Measurements from ENCODE around the gene NDUFA11. TPM values are rescaled to one million over a fixed set of nuclear protein-coding genes. Genes with fewer than 3 reads are reported as not detected.

NDUFA11 gene
- total RNA-seq, 1 experiment from 2014 or later: 245 TPM

DNA sequence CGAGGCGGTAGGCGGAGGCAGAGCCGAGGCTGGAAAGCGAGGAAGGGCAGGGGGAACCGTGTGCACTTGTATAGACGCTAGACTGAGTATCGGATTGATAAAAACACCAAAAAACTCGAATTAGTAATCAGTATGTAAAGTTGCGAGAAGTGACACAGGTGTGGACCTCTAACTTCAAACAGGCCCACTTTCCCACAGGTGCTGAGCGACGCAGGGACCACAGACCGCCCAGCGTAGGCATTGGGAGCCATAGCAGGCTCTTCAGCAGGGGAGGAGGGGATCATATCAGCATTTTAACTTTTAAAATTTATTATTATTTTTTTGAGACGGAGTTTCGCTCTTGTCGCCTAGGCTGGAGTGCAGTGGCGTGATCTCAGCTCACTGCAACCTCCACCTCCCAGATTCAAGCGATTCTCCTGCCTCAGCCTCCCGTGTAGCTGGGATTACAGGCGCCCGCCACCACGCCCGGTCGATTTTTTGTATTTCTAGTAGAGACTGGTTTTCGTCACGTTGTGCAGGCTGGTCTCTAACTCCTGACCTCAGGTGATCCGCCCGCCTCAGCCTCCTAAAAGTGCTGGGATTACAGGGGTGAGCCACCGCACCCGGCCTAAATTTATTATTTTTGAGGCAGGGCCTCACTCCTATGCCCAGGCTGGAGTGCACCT, 1.7 kb upstream of the NDUFA11 start:
- H3K27ac ChIP-seq: no peak overlapping the region; the same call in 1 of the 2 replicates
- peak overlapping the region; percentile 74 for H3K4me3 ChIP-seq

DNA sequence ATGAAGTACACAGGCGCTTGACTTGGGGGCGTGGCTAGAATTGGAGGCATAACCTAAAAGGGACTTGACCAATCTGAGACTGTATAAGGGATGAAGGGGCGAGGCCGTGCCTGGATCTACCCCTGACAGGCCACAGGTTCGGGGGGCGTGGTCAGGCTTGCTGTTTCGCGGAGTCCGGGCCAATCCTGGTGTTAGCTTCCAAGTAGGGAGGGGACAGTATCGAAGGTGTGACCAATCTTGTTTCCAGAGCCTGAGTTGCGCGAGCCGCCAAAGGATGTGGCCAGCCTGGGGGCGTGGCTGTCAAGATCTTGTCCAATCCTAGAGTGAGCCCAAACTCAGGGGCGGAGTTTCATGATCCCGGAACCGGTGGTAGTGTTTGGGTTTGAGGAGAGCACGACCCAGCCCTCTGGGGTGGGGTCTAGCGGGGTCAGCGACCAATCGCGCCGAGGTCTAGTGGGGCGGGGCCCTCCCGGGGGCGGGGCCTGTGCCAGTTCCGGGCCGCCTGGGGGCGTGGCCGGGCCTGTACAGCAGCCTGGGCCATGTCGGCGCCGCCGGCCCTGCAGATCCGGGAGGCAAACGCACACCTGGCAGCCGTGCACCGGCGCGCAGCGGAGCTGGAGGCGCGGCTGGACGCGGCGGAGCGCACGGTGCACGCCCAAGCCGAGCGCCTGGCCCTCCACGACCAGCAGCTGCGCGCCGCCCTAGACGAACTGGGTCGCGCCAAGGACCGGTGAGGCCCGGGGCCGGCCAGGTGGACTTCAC, 943 bp upstream of the NDUFA11 start, which contains the start of gene VMAC:
TSS of gene VMAC (plus strand) at position 521 of the 762 bp plus-strand sequence. CDS start at position 540, 19 bp downstream.
- DNase-seq: peak; percentile 100
- Histone ChIP-seq H3K4me3 (peak within 1 kb of the TSS; percentile 74), H3K27me3 (no peaks in the 10 kb centered on the region), H3K9me3 (replicated peaks) (no peaks in the 10 kb centered on the region), H3K4me1 (peaks cover 12% of the 10 kb centered on the region), H3K27ac (peak within 1 kb of the TSS; percentile 89), H3K36me3 (no peaks in the 10 kb centered on the region)

More for the DNA sequence above, 1.7 kb upstream of the NDUFA11 start:
- DNase-seq: no peak
- H3K36me3 ChIP-seq: no peaks in the 10 kb centered on the region
- H3K27me3 ChIP-seq: no peaks in the 10 kb centered on the region
- no peaks in the 10 kb centered on the region for H3K9me3 ChIP-seq (replicated peaks)
- peaks cover 17% of the 10 kb centered on the region for H3K4me1 ChIP-seq

DNA sequence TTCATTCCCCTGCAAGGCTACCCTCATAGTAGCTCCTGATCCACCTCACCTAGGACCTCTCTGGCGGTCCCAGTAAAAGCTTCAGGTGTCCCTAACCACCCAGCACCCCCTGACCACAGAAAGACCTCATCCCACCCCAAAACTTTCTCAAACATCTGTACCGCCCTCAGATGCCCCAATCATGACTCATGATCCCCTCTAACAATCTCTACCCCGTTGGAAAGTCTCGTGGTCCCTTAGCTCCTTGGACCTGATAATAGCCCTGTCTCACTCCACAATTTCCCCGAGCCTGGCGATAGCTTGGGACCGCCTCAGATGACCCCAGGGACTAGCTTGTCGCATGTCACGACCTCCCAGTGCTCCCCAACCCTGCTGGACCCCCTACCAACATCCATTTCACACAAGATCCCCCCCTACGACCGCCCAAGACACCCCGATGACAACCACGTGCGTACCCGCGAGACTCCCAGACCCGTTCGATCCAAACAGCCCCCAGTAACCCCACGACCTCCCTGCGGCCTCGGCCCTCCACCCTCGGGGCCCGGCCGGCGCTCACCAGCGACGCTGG, 450 bp downstream of the NDUFA11 start:
- DNase-seq: peak; percentile 21 to 42
- peaks cover 5% of the 10 kb centered on the region; the same call in 1 of the 2 replicates for H3K4me1 ChIP-seq
- no peaks in the 10 kb centered on the region for H3K36me3 ChIP-seq
- no peaks in the 10 kb centered on the region for H3K27me3 ChIP-seq
- peak overlapping the region; percentile 89 for H3K27ac ChIP-seq
- peak overlapping the region; percentile 74 for H3K4me3 ChIP-seq
- H3K9me3 ChIP-seq (replicated peaks): no peaks in the 10 kb centered on the region

DNA sequence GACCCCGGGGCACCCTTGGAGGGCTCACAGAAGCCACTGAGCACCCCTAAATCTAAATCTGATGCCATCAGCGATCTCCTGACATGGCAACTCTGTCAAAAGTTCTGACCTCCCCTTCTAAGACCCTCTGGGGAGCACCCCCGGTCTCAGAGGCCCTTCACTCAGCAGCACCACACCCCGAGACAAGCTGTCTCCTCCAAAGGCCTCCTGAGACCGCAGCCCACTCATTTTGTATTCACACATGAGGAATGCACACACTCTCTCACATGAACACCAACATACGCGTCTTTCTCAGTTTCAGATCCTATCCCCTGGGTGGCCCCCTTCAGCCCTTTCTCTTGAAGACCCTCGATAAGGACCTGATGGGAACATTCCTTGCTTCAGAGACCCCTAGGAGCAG, 2.6 kb downstream of the NDUFA11 start:
- Histone ChIP-seq H3K9me3 (replicated peaks) (no peaks in the 10 kb centered on the region), H3K27ac (no peak overlapping the region), H3K27me3 (no peaks in the 10 kb centered on the region), H3K36me3 (peaks cover 7% of the 10 kb centered on the region; the same call in 1 of the 2 replicates), H3K4me1 (peaks cover 5% of the 10 kb centered on the region; the same call in 1 of the 2 replicates), H3K4me3 (no peak overlapping the region)
- DNase-seq: no peak

- Histone ChIP-seq H3K36me3 (peaks cover 11% of the 10 kb centered on the region), H3K9me3 (replicated peaks) (no peaks in the 10 kb centered on the region), H3K27me3 (no peaks in the 10 kb centered on the region), H3K4me3 (no peak overlapping the region), H3K4me1 (peaks cover 3% of the 10 kb centered on the region), H3K27ac (no peak overlapping the region)
- no peak for DNase-seq
Measured at GRCh38 chr19:5899728-5900526, 3.7 kb downstream of the NDUFA11 start.

- Histone ChIP-seq H3K27ac (no peak overlapping the region), H3K4me1 (peaks cover 25% of the 10 kb centered on the region), H3K4me3 (no peak overlapping the region), H3K9me3 (replicated peaks) (no peaks in the 10 kb centered on the region), H3K27me3 (no peaks in the 10 kb centered on the region), H3K36me3 (peaks cover 11% of the 10 kb centered on the region)
- no peak for DNase-seq
Measured at GRCh38 chr19:5897189-5897969, 6.2 kb downstream of the NDUFA11 start.

DNA sequence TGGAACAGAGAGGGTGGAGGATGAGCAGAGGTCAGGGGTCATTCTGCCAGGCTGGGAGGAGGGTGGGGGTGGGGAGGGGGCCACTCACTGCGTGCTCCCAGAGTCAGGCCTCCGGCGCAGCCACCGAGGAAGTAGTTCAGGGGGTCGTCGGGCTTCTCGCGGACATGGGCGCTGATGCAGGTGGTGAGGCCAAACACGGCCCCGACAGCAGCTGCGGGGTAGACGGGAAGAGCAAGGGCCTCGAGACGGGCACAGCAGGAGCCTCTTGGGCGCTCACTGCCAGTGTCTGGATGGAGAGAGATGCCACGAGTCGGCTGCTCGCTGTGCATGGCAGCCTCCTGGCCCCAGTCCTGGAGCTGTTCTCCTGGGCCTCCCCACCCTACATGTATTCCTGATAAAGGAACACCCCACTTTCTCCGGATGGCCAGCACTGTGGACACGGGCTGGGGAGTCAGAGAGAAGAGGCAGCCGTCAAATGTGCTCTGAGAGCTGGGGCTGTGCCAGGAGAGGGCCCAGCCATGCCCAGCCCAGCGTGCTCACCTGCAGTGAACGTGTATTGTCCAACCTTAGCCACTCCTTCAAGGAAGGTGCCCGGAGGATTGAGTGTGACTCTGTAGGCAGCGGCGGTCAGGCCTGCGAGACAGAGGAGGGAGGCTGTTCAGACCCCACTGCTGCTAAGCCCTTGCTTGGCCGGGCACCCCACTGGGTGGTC, 7.1 kb downstream of the NDUFA11 start:
- Histone ChIP-seq H3K4me3 (no peak overlapping the region), H3K9me3 (replicated peaks) (no peaks in the 10 kb centered on the region), H3K27me3 (no peaks in the 10 kb centered on the region), H3K4me1 (peaks cover 33% of the 10 kb centered on the region), H3K27ac (no peak overlapping the region), H3K36me3 (peaks cover 11% of the 10 kb centered on the region)
- no peak for DNase-seq

GRCh38 chr19:5895890-5896289, 7.7 kb downstream of the NDUFA11 start:
- Histone ChIP-seq H3K36me3 (peaks cover 11% of the 10 kb centered on the region), H3K27ac (no peak overlapping the region), H3K4me1 (peaks cover 37% of the 10 kb centered on the region), H3K9me3 (replicated peaks) (no peaks in the 10 kb centered on the region), H3K4me3 (no peak overlapping the region), H3K27me3 (no peaks in the 10 kb centered on the region)
- DNase-seq: no peak

GRCh38 chr19:5895409-5895808, 8.2 kb downstream of the NDUFA11 start:
- H3K9me3 ChIP-seq (replicated peaks): no peaks in the 10 kb centered on the region
- peaks cover 40% of the 10 kb centered on the region for H3K4me1 ChIP-seq
- no peak overlapping the region for H3K4me3 ChIP-seq
- no peak for DNase-seq
- peaks cover 11% of the 10 kb centered on the region for H3K36me3 ChIP-seq
- H3K27me3 ChIP-seq: no peaks in the 10 kb centered on the region
- no peak overlapping the region for H3K27ac ChIP-seq

- DNase-seq: no peak
- H3K9me3 ChIP-seq (replicated peaks): no peaks in the 10 kb centered on the region
- H3K36me3 ChIP-seq: peaks cover 11% of the 10 kb centered on the region
- H3K4me1 ChIP-seq: peaks cover 40% of the 10 kb centered on the region
- H3K4me3 ChIP-seq: no peak overlapping the region
- no peaks in the 10 kb centered on the region for H3K27me3 ChIP-seq
- no peak overlapping the region; the same call in 1 of the 2 replicates for H3K27ac ChIP-seq
Measured at GRCh38 chr19:5894704-5895349, 8.8 kb downstream of the NDUFA11 start.

DNA sequence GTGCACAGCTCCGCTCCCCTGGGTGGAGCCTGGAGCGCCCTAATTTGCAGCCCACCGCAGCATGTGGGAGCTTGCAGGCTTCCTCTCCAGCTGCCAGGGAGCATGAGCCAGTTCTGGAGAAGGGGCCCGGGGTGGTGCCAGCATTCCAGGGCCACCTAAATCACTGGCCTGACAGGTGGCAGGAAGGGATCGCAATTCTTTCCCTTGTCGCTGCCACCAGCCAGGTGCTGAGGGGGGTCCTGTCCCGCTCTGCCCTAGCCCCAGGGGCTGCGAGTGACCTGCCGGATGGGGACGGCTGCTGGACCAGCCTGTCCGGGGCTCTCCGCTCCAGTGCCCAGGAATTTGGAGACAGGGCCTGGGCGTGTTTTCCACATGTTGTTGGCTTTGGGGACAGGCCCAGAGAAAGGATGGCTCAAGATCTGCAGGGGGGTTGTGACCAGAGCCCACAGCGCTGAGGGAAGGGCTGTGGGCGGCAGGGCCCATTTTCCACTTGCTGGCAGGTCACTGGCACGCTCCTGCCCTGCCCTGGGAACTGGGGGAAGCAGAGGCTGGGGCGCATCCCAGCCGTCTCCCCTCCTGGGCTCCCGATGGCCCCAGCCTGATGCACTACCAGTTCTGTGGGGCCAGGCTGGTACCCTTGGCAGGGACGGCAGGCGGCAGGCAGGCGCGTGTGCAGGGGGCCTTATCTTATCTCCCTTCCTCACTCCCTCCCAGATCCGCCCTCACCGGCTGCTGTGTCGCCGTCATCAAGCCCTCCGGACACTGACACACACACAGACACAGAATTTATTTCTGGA, 9.5 kb downstream of the NDUFA11 start:
- no peaks in the 10 kb centered on the region for H3K27me3 ChIP-seq
- no peak overlapping the region for H3K4me3 ChIP-seq
- peaks cover 11% of the 10 kb centered on the region for H3K36me3 ChIP-seq
- peak overlapping the region; percentile 31; the same call in 1 of the 2 replicates for H3K27ac ChIP-seq
- peaks cover 44% of the 10 kb centered on the region for H3K4me1 ChIP-seq
- peak; percentile 66 to 70 for DNase-seq
- no peaks in the 10 kb centered on the region for H3K9me3 ChIP-seq (replicated peaks)

GRCh38 chr19:5893296-5893903, 10.2 kb downstream of the NDUFA11 start:
- no peak for DNase-seq
- no peaks in the 10 kb centered on the region for H3K9me3 ChIP-seq (replicated peaks)
- H3K36me3 ChIP-seq: peaks cover 11% of the 10 kb centered on the region
- H3K4me1 ChIP-seq: peaks cover 44% of the 10 kb centered on the region
- no peak overlapping the region for H3K4me3 ChIP-seq
- no peaks in the 10 kb centered on the region for H3K27me3 ChIP-seq
- H3K27ac ChIP-seq: peak overlapping the region; percentile 31; the same call in 1 of the 2 replicates
